CD14-positive monocyte (primary cell): ENCODE results near the gene PRSS50. TPM values are rescaled to one million over a fixed set of nuclear protein-coding genes. Genes with fewer than 3 reads are reported as not detected.

ENCODE experiments used
- DNase-seq, 3 donors: peaks; one replicate each; pipeline ENCODE4 v3.0.0-alpha.2; 2011 to 2022
- H2AFZ ChIP-seq: 2 replicates; pipeline ENCODE4 v1.6.0; 2012; ENCODE audit warnings: mild to moderate bottlenecking, low read depth, low read length, inconsistent platforms; ENCODE audit not compliant: insufficient read depth, poor library complexity, severe bottlenecking
- H3K27ac ChIP-seq, 2 donors: 1 replicate in 1 of 2; 2 replicates in 1 of 2; pipeline ENCODE4 v1.5.1; 2012 to 2013; ENCODE audit warnings: low read length in 2 of 2, control low read depth in 1 of 2, inconsistent platforms in 1 of 2, low read depth in 1 of 2, mild to moderate bottlenecking in 1 of 2
- H3K27me3 ChIP-seq, 2 donors: one replicate each; pipeline versions ENCODE4 v1.6.0 to v1.6.1; 2011 to 2013; ENCODE audit warnings: low read length in 2 of 2; ENCODE audit not compliant: control insufficient read depth in 2 of 2, insufficient read depth in 2 of 2
- H3K36me3 ChIP-seq, 2 donors: replicated peaks in 1 of 2; 1 replicate in 1 of 2; 2 replicates in 1 of 2; pipeline versions ENCODE4 v1.5.1 to v1.6.1; 2012 to 2013; ENCODE audit warnings: low read length in 2 of 2, control low read depth in 1 of 2, inconsistent platforms in 1 of 2, mild to moderate bottlenecking in 1 of 2; ENCODE audit not compliant: insufficient read depth in 2 of 2, control insufficient read depth in 1 of 2
- H3K4me1 ChIP-seq, 2 donors: 1 replicate in 1 of 2; 2 replicates in 1 of 2; pipeline versions ENCODE4 v1.5.1 to v1.6.1; 2012 to 2013; ENCODE audit warnings: low read length in 2 of 2, control low read depth in 1 of 2, inconsistent platforms in 1 of 2, mild to moderate bottlenecking in 1 of 2, moderate library complexity in 1 of 2; ENCODE audit not compliant: insufficient read depth in 2 of 2, control insufficient read depth in 1 of 2
- H3K4me2 ChIP-seq: replicated peaks from 2 replicates; pipeline ENCODE3; 2012; ENCODE audit warnings: low read length, moderate library complexity, mild to moderate bottlenecking; ENCODE audit not compliant: poor library complexity, severe bottlenecking; ENCODE audit errors: extremely low read depth
- H3K4me3 ChIP-seq, 3 experiments: fragments of 200-600 bp in 1 of 3; sonication (generic) in 1 of 3; replicated peaks in 1 of 3; 1 replicate in 2 of 3; 2 replicates in 1 of 3; pipeline ENCODE4 v1.5.1; 2011 to 2013; ENCODE audit warnings: low read length in 3 of 3, mild to moderate bottlenecking in 3 of 3, control low read depth in 2 of 3, low read depth in 2 of 3, inconsistent platforms in 1 of 3, moderate library complexity in 1 of 3
- H3K79me2 ChIP-seq: 2 replicates; pipeline ENCODE4 v1.6.0; 2012; ENCODE audit warnings: mild to moderate bottlenecking, control low read depth, inconsistent platforms, low read length, moderate library complexity; ENCODE audit not compliant: insufficient read depth
- H3K9ac ChIP-seq: 2 replicates; pipeline ENCODE4 v1.6.0; 2017; ENCODE audit warnings: low read length, mild to moderate bottlenecking; ENCODE audit not compliant: insufficient read depth, poor library complexity, severe bottlenecking
- H3K9me3 ChIP-seq, 2 donors: replicated peaks in 1 of 2; 1 replicate in 1 of 2; 2 replicates in 1 of 2; pipeline versions ENCODE4 v1.5.1 to v1.6.1; 2012 to 2013; ENCODE audit warnings: low read length in 2 of 2, control low read depth in 1 of 2; ENCODE audit not compliant: control insufficient read depth in 1 of 2, insufficient read depth in 1 of 2
- H4K20me1 ChIP-seq: 2 replicates; pipeline ENCODE4 v1.6.0; 2012; ENCODE audit warnings: mild to moderate bottlenecking, low read length, control low read depth, moderate library complexity; ENCODE audit not compliant: insufficient read depth
- H3K27ac Mint-ChIP-seq, 7 donors: one replicate each; pipeline ENCODE4 v1.8.0; 2020; ENCODE audit warnings: mild to moderate bottlenecking in 7 of 7, mixed read lengths in 7 of 7, moderate library complexity in 6 of 7, inconsistent platforms in 2 of 7
- H3K27me3 Mint-ChIP-seq, 3 donors: one replicate each; pipeline ENCODE4 v1.8.0; 2021 to 2022; ENCODE audit warnings: low read depth in 3 of 3, mild to moderate bottlenecking in 3 of 3, mixed read lengths in 3 of 3, moderate library complexity in 3 of 3, inconsistent platforms in 1 of 3
- H3K36me3 Mint-ChIP-seq, 2 donors: one replicate each; pipeline ENCODE4 v1.8.0; 2020; ENCODE audit warnings: mixed read lengths in 2 of 2, inconsistent platforms in 1 of 2, mild to moderate bottlenecking in 1 of 2
- H3K4me1 Mint-ChIP-seq: one replicate; pipeline ENCODE4 v1.8.0; 2020; ENCODE audit warnings: mild to moderate bottlenecking, mixed read lengths
- H3K4me3 Mint-ChIP-seq, 2 donors: one replicate each; pipeline ENCODE4 v1.8.0; 2020; ENCODE audit warnings: mild to moderate bottlenecking in 2 of 2, mixed read lengths in 2 of 2, moderate library complexity in 1 of 2
- H3K9me3 Mint-ChIP-seq, 7 donors: one replicate each; pipeline ENCODE4 v1.8.0; 2020 to 2022; ENCODE audit warnings: mixed read lengths in 7 of 7, mild to moderate bottlenecking in 6 of 7, moderate library complexity in 6 of 7, inconsistent platforms in 2 of 7
- WGBS: methylation state at CpG from one replicate; pipeline ENCODE4 v1.1.5; 2013; ENCODE audit warnings: missing lambda C conversion rate; ENCODE audit not compliant: insufficient coverage; 5-methylcytosine and 5-hydroxymethylcytosine counted together
- intact Hi-C, 2 donors: fragments of 100-400 bp; cut with micrococcal nuclease; formaldehyde crosslinking; loops; one replicate each; pipeline versions ENCODE4 v1.15.0 to v1.15.1; 2023
- polyA plus RNA-seq, 3 donors: library from polyadenylated mRNA; depleted of rRNA in 1 of 3; unstranded in 2 of 3; stranded (reverse) in 1 of 3; fragments of 300-500 nt in 2 of 3; fragments of >200 nt in 1 of 3; fragmentation: Illumina TruSeq in 2 of 3; gene quantifications; 1 replicate in 2 of 3; 2 replicates in 1 of 3; pipeline ENCODE4 v1.2.3, GENCODE V29; 2012 to 2021
- TF ChIP-seq, protein P1 (sequence below): fragments of 200-600 bp; IDR thresholded peaks from one replicate; pipeline ENCODE4 v1.8.0; 2022; ENCODE audit warnings: antibody characterized with exemption, mild to moderate bottlenecking

The PRSS50 gene
- polyA plus RNA-seq, 3 donors: not detected

DNA sequence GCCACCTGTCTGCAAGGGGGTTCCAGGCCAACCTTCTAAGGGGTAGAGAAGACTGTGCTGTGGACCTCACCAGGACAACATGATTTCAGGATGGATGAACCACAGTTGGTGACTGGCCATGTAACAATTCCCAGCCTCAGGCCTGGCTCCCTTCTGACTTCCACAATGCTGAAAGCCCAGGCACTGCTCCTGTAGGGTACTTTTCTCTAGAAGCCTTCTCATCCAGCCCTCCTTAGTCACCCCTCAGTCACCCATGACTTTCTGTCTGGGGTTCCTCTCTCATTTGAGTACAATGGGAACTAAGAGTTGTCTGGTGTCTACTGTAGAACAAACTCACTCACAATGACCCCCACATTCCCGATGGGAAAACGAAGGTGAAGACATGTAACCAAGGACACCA lies 32.8 kb downstream of the PRSS50 start:
- intact Hi-C loops: no loop called here
- no peak for DNase-seq
- no peak overlapping the region for H3K9ac ChIP-seq
- peaks cover 11 to 13% of the 10 kb centered on the region in 2 donors for H3K4me1 ChIP-seq
- no peak overlapping the region for H3K27ac ChIP-seq
- 100% methylated on average over 2 of the region's 2 CpGs for WGBS
- Mint-ChIP-seq H3K27me3 (peaks cover 1 to 8% (median 2%) of the 10 kb centered on the region in 3 donors), H3K4me1 (peaks cover 8% of the 10 kb centered on the region), H3K4me3 (no peak overlapping the region), H3K27ac (no peak overlapping the region), H3K9me3 (no peaks in the 10 kb centered on the region), H3K36me3 (peaks cover 0 to 9% of the 10 kb centered on the region in 2 donors)
- TF ChIP-seq, protein P1, sequence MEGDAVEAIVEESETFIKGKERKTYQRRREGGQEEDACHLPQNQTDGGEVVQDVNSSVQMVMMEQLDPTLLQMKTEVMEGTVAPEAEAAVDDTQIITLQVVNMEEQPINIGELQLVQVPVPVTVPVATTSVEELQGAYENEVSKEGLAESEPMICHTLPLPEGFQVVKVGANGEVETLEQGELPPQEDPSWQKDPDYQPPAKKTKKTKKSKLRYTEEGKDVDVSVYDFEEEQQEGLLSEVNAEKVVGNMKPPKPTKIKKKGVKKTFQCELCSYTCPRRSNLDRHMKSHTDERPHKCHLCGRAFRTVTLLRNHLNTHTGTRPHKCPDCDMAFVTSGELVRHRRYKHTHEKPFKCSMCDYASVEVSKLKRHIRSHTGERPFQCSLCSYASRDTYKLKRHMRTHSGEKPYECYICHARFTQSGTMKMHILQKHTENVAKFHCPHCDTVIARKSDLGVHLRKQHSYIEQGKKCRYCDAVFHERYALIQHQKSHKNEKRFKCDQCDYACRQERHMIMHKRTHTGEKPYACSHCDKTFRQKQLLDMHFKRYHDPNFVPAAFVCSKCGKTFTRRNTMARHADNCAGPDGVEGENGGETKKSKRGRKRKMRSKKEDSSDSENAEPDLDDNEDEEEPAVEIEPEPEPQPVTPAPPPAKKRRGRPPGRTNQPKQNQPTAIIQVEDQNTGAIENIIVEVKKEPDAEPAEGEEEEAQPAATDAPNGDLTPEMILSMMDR: no peak
- no peaks in the 10 kb centered on the region for H3K79me2 ChIP-seq
- no peak overlapping the region for H2AFZ ChIP-seq
- no peak overlapping the region for H3K4me3 ChIP-seq
- no peaks in the 10 kb centered on the region for H3K36me3 ChIP-seq
- H4K20me1 ChIP-seq: no peaks in the 10 kb centered on the region
- H3K27me3 ChIP-seq: no peaks in the 10 kb centered on the region
- H3K9me3 ChIP-seq: no peaks in the 10 kb centered on the region
- H3K4me2 ChIP-seq: no peak overlapping the region

DNA sequence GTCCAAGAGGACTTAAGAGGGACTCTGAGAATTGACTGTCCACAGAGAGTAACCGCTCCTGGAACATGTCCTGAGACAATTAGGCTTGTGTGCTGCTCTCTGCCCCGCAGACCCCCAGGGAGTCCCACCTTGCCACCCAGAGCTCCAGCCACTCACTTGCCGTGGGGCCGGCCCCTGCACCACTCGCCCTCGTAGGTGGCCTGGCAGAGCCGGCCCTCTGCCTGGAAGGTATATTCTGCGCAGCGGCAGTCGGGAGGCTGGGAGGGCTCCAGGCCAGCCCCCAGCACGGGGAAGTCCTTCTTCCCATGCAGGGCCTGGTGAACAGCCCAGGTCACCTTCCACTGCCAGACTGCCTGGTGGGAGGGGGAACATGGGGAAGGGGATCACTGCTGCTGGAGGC lies 34.7 kb downstream of the PRSS50 start:
- H3K36me3 Mint-ChIP-seq: peaks cover 0 to 9% of the 10 kb centered on the region in 2 donors
- DNase-seq: no peak
- Histone ChIP-seq H4K20me1 (no peaks in the 10 kb centered on the region), H3K9ac (no peak overlapping the region), H3K79me2 (no peaks in the 10 kb centered on the region), H3K9me3 (no peaks in the 10 kb centered on the region), H3K36me3 (no peaks in the 10 kb centered on the region), H3K4me3 (no peak overlapping the region), H3K27me3 (no peaks in the 10 kb centered on the region), H2AFZ (no peak overlapping the region), H3K4me2 (no peak overlapping the region), H3K27ac (no peak overlapping the region), H3K4me1 (peaks cover 11 to 13% of the 10 kb centered on the region in 2 donors)
- H3K27me3 Mint-ChIP-seq: peaks cover 1 to 4% (median 2%) of the 10 kb centered on the region in 3 donors
- no peak overlapping the region for H3K27ac Mint-ChIP-seq
- TF ChIP-seq, protein P1: no peak
- H3K4me1 Mint-ChIP-seq: peaks cover 8% of the 10 kb centered on the region
- H3K9me3 Mint-ChIP-seq: no peaks in the 10 kb centered on the region
- WGBS: 77% methylated on average over 6 of the region's 11 CpGs
- no peak overlapping the region for H3K4me3 Mint-ChIP-seq
- intact Hi-C loops: no loop called here
